HS-27A (cell line): ENCODE measurements around the gene CSRP1.

ENCODE experiments used
- DNase-seq: peaks from one replicate; pipeline ENCODE4 v3.0.0-alpha.2; 2012; ENCODE audit warnings: low read depth, missing footprints

The CSRP1 gene

GRCh38 chr1:201454608-201455007 is 52.3 kb downstream of the CSRP1 start:
- no peak for DNase-seq

- DNase-seq = no peak
These were observed 54.1 kb downstream of the CSRP1 start for GRCh38 chr1:201452866-201453265.

DNA sequence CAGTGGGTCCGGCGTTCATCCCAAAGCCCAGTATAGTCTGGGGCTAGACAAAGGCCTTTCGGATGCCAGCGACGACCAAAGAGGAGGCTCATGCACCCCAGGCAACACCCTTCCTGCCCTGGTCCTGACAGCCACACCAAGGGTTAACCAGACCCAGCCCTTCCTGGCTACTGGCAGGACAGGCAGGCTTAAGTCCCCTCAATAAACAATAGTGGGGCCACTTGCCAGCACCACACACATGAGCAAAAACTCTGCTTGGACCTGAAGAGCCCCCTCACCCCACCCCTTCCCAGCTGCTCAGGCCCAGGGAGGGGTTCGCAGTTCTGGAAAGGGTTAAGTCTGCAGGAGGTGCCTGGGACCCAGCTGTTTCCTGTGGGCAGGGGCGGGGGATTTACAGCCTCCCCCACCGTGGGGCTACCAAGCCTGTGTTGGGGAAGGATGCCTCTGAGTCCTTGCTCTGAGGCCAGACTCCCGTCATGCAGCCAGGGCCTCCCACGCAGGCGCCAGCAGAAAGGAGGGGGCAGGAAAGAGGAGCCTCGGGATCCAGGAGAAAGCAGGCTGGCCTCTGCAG is 56.1 kb downstream of the CSRP1 start:
- no peak for DNase-seq

- DNase-seq = no peak
These were observed 57.9 kb downstream of the CSRP1 start for GRCh38 chr1:201448990-201449389.

GRCh38 chr1:201447903-201448871 is 58.7 kb downstream of the CSRP1 start:
- DNase-seq = no peak

GRCh38 chr1:201445310-201445709 is 61.6 kb downstream of the CSRP1 start:
- DNase-seq = no peak

DNA sequence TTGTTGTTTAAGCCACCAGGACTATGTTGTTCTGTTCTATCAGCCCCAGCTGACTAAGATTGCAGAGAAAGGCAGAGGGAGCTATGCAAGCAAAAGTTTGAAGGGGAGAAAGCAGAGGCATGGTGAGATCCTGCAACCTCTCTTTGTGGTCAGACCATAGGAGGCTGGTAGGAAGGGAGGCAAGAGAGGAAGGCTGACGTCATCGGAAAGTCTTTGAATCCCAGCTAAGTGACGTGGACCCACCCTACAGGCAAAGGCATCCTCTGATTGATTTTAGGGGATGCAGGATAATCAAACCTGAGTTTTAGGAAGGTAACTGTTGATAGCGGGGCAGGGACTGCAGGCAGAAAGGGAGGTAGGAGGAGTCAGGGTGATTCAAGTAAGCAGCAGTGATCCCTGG is 62.1 kb downstream of the CSRP1 start:
- DNase-seq = no peak

GRCh38 chr1:201443747-201444146 is 63.2 kb downstream of the CSRP1 start:
- no peak for DNase-seq

- no peak for DNase-seq
These were observed 70.0 kb downstream of the CSRP1 start for GRCh38 chr1:201436969-201437368.

- no peak for DNase-seq
These were observed 70.5 kb downstream of the CSRP1 start for GRCh38 chr1:201436393-201436792.

DNA sequence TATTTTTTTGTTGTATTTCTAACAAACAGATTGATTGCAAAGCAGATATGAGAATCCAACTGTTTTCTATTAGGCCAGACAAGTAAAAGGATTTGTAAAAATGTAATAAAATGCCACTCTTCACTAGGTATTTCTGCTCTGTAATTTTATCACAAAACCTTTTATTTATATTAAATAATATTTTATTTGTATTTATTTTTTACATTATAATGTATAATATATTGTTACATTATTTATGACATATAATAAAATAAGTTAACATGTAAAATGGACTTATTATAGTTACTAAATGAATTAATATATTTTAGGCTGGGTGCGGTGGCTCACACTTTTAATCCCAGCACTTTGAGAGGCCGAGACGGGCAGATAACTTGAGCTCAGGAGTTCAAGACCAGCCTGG is 72.7 kb downstream of the CSRP1 start:
- no peak for DNase-seq

DNA sequence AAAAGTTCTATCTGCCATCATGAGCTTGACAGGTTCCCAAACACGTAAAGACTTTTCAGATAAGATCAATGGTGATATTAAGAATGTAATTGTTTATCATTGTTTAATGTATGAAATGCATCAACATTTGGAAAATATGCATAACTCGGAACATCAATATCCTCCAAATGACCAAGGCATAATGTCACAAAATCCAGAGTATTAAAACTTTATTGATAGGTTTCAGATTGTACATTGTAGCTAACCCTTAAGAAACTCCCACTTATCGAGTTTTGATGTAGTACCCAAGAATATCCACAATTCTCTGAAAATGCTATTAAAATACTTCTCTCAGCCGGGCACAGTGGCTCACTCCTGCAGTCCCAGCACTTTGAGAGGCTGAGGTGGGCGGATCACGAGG is 73.3 kb downstream of the CSRP1 start:
- no peak for DNase-seq
